Measurements from ENCODE around the gene RALGAPB.

GRCh38 chr20:38466983-38467382 lies 5.7 kb upstream of the RALGAPB start:
- no peak for TF ChIP-seq CTCF (optimal IDR thresholded peaks at IDR 0.05 in 1 of 3, IDR thresholded peaks at IDR 0.05 in 1 of 3, conservative IDR thresholded peaks at IDR 0.05 in 1 of 3; ENCODE audit: extremely low read depth in 1 of 3, insufficient read depth in 2 of 3, low read length in 3 of 3)
- TF ChIP-seq EZH2 (IDR thresholded peaks at IDR 0.05; ENCODE audit: low read length), result no peak

Data from keratinocyte (primary cell).